ENCODE measurements around the gene ELP5. TPM values are rescaled to one million over a fixed set of nuclear protein-coding genes. Genes with fewer than 3 reads are reported as not detected.

The ELP5 gene
- total and polyA plus RNA-seq, 2 of the 4 experiments (the other 2 are of a cell fraction): 39.3 to 46.6 TPM

GRCh38 chr17:7260151-7260550 lies 8.1 kb downstream of the ELP5 start:
- intact Hi-C loops (cut with micrococcal nuclease) (no loop called here), in situ Hi-C loops (cut with MboI; ENCODE audit: low sequenced_read_pairs) (no loop called here), dilution Hi-C loops (cut with HindIII; ENCODE audit: low sequenced_read_pairs, unreplicated experiment) (no loop called here)
- H2AK9ac ChIP-seq (replicated peaks; ENCODE audit: low read depth, low read length, poor library complexity): peak overlapping the region; percentile 71
- H4K8ac ChIP-seq (ENCODE audit: low read depth in 2 of 2, low read length in 2 of 2): no peak overlapping the region
- H3K4me2 ChIP-seq (ENCODE audit: low read depth, low read length): no peak overlapping the region
- H2BK20ac ChIP-seq (ENCODE audit: low read depth, low read length): no peak overlapping the region
- H3K27ac ChIP-seq (ENCODE audit: insufficient read depth, low read length): no peak overlapping the region
- H4K5ac ChIP-seq (ENCODE audit: low read depth, low read length): no peak overlapping the region
- no peak overlapping the region for H3K14ac ChIP-seq (replicated peaks; ENCODE audit: low read depth, low read length)
- no peak overlapping the region for H3K23ac ChIP-seq (ENCODE audit: low read depth, low read length)
- H3K36me3 ChIP-seq (ENCODE audit: control insufficient read depth, insufficient read depth, low read length): peaks cover 27% of the 10 kb centered on the region
- TF ChIP-seq ELK1 (IDR thresholded peaks at IDR 0.05; ENCODE audit: borderline replicate concordance, low read depth, low read length) (no peak), MXI1 (IDR thresholded peaks at IDR 0.05; ENCODE audit: borderline replicate concordance, low read depth, low read length) (no peak), NFE2L2 (IDR thresholded peaks at IDR 0.05; ENCODE audit: low read depth, low read length) (no peak), MAFK (IDR thresholded peaks at IDR 0.05; ENCODE audit: low read depth, low read length) (no peak), RFX5 (IDR thresholded peaks at IDR 0.05; ENCODE audit: low read depth, low read length) (no peak), CHD1 (IDR thresholded peaks at IDR 0.05; ENCODE audit: low read depth, low read length) (no peak), RCOR1 (IDR thresholded peaks at IDR 0.05; ENCODE audit: insufficient replicate concordance, low read length) (no peak), CEBPB (IDR thresholded peaks at IDR 0.05; ENCODE audit: low read depth, low read length) (no peak), CTCF (conservative IDR thresholded peaks at IDR 0.05; ENCODE audit: low read depth, low read length) (no peak)
- H3K4ac ChIP-seq (ENCODE audit: low read depth, low read length): no peak overlapping the region
- no peak overlapping the region for H2BK15ac ChIP-seq (ENCODE audit: low read depth, low read length)
- no CpG with 5 or more reads among the region's 4 CpGs for WGBS, 2 experiments (ENCODE audit: extremely low coverage in 2 of 2, insufficient read length in 1 of 2)
- DNase-seq: no peak
- H3K9ac ChIP-seq (ENCODE audit: low read depth, low read length): no peak overlapping the region
- H4K20me1 ChIP-seq (ENCODE audit: insufficient read depth, low read length): no peaks in the 10 kb centered on the region
- H3K56ac ChIP-seq (ENCODE audit: extremely low read depth, insufficient read depth, low read length): no peak overlapping the region
- peak overlapping the region; percentile 23 for H2AFZ ChIP-seq (replicated peaks; ENCODE audit: low read length, poor library complexity)
- no peak overlapping the region for H2AK5ac ChIP-seq (ENCODE audit: low read depth, low read length)
- CTCF ChIA-PET: no interaction called here
- BruUV-seq (replicated peaks): no TSS peak
- ATAC-seq (ENCODE audit: low read depth): no peak
- H3K4me1 ChIP-seq (ENCODE audit: control insufficient read depth, insufficient read depth, low read length): peaks cover 8% of the 10 kb centered on the region
- H2BK5ac ChIP-seq (ENCODE audit: low read depth, low read length, poor library complexity, severe bottlenecking): no peak overlapping the region
- no peak overlapping the region for H3K4me3 ChIP-seq (ENCODE audit: insufficient read depth, low read depth, low read length)
- no peaks in the 10 kb centered on the region for H3K9me3 ChIP-seq (ENCODE audit: control insufficient read depth, insufficient read depth, low read length)
- no peak overlapping the region for H2BK120ac ChIP-seq (ENCODE audit: low read depth, low read length)
- no peak overlapping the region for H3K18ac ChIP-seq (ENCODE audit: low read depth, low read length)
- no peak overlapping the region for H4K91ac ChIP-seq (ENCODE audit: insufficient read depth, low read depth, low read length)
- H3K9me1 ChIP-seq (ENCODE audit: insufficient read depth, low read length): peaks cover 10% of the 10 kb centered on the region
- peaks cover 0 to 6% of the 10 kb centered on the region in 2 experiments; a peak in 1 of 4 replicates for H3K79me1 ChIP-seq (ENCODE audit: low read depth in 1 of 2, low read length in 2 of 2)
- H3K27me3 ChIP-seq (ENCODE audit: control insufficient read depth, insufficient read depth, low read length): peaks cover 13% of the 10 kb centered on the region; the same call in 1 of the 2 replicates
- POLR2A ChIA-PET (ENCODE audit: unreplicated experiment): no interaction called here
